ENCODE measurements around the gene CYB5D1. TPM values are rescaled to one million over a fixed set of nuclear protein-coding genes. Genes with fewer than 3 reads are reported as not detected.
A peak's percentile ranks its signal among the peaks of the same experiment; 100 is the strongest.

Gene CYB5D1
- total RNA-seq, 1 donor from 2014 or later, result 9.2 TPM

DNA sequence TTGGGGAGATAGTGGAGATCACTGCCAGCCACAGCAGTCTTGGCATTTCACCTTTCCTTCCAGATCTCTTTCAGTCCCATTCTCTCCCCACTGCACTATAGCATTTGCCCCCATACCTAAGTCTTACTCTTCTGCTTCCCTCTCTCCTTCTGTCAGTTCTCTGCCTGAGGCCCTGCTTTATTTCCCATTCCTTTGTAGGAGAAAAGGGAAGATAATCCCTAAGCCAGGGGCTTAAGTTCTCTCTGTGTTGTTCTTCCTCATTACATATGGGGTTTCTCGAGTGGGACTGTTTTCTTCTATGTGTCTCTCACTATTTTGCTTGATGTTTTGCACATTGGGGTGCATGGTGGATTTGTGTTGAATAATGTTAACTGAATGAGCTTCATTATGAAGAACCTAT is 17.4 kb upstream of the CYB5D1 start:
- DNase-seq, result no peak
- H3K36me3 Mint-ChIP-seq (ENCODE audit: unreplicated experiment), result peaks cover 5% of the 10 kb centered on the region
- H3K27me3 Mint-ChIP-seq (ENCODE audit: unreplicated experiment), result peaks cover 51% of the 10 kb centered on the region
- peak overlapping the region; percentile 97 for H3K4me3 Mint-ChIP-seq (ENCODE audit: unreplicated experiment)
- H3K27ac Mint-ChIP-seq (ENCODE audit: unreplicated experiment), result peak overlapping the region; percentile 98
- peaks cover 46% of the 10 kb centered on the region for H3K9me3 Mint-ChIP-seq (ENCODE audit: unreplicated experiment)
- H3K4me1 Mint-ChIP-seq (ENCODE audit: low read depth, unreplicated experiment), result peaks cover 33% of the 10 kb centered on the region
- TF ChIP-seq CTCF (IDR thresholded peaks at IDR 0.05; ENCODE audit: partially characterized antibody, unreplicated experiment), result no peak

DNA sequence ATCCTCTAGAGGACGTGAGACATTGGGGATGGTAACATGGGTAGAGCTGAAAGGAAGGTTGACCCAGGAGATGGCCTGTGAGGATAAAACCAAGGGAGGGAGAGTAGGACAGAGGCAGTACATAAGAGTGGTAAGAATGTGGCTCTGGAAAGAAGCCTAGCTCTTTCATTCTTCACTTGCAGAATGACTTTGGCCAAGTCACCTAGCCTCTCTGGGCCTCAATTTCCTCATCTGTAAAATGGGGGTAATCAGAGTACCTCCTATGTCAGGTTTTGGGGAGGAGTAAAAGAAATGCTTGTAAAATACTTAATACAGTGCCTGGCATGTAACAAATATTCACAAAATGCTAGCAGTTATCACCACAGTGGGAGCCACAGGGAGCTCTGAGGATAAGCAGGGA is 16.9 kb upstream of the CYB5D1 start:
- no peak for TF ChIP-seq CTCF (IDR thresholded peaks at IDR 0.05; ENCODE audit: partially characterized antibody, unreplicated experiment)
- Mint-ChIP-seq H3K4me3 (ENCODE audit: unreplicated experiment) (peak overlapping the region; percentile 97), H3K27me3 (ENCODE audit: unreplicated experiment) (peaks cover 53% of the 10 kb centered on the region), H3K9me3 (ENCODE audit: unreplicated experiment) (peaks cover 49% of the 10 kb centered on the region), H3K27ac (ENCODE audit: unreplicated experiment) (peak overlapping the region; percentile 98), H3K36me3 (ENCODE audit: unreplicated experiment) (peaks cover 5% of the 10 kb centered on the region), H3K4me1 (ENCODE audit: low read depth, unreplicated experiment) (peaks cover 35% of the 10 kb centered on the region)
- no peak for DNase-seq

DNA sequence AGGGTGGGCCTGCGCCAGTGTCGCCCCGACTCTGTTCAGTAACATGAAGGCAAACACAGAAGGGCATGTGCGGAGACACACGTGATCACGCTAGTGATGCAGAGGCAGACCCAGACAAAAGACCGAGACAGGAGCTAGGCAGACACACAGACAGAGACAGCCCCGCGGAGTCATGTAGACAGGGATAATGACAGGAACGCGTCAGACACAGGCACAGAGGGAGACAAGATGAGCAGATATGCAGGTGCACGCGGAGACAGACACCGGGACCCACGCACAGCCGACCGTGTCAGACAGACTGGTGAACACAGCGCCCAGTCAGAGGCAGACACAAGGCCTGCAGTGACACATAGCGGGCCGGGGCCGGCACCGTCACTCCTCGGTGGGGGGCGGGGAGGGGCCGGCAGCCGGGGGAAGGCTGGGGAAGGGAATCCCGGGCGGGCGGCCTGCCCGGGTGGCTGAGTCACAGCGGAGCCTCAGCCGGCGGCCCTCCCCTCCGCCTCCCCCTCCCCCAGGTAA is 16.3 kb upstream of the CYB5D1 start:
- Mint-ChIP-seq H3K27ac (ENCODE audit: unreplicated experiment) (peak overlapping the region; percentile 98), H3K4me1 (ENCODE audit: low read depth, unreplicated experiment) (peaks cover 35% of the 10 kb centered on the region), H3K4me3 (ENCODE audit: unreplicated experiment) (peak overlapping the region; percentile 97), H3K27me3 (ENCODE audit: unreplicated experiment) (peaks cover 50% of the 10 kb centered on the region), H3K9me3 (ENCODE audit: unreplicated experiment) (peaks cover 47% of the 10 kb centered on the region), H3K36me3 (ENCODE audit: unreplicated experiment) (peaks cover 5% of the 10 kb centered on the region)
- TF ChIP-seq CTCF (IDR thresholded peaks at IDR 0.05; ENCODE audit: partially characterized antibody, unreplicated experiment), result no peak
- DNase-seq, result peak; percentile 58

DNA sequence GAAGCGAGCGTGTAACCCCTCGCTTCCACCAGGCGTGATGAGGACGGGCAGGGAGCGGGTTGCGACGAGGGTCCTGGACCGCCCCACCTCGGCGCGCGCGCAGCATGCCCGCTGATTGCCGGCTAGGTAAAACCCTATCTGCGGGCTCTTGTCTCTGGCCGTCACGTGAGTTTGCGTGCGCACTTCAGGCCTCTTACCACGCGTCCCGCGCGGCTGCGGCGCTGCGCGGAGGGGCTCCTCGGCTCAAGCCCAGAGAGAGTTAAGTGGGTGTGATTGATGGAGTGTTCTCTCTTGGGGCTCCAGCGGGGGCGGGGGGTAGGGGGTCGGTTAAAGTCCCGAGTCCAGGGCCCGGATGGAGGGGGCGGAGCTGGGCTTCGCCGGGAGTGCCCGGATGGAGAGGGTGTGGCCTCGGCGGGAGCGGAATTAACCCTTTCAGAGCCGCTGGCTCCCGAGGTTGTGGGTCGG is 15.9 kb upstream of the CYB5D1 start:
- peak overlapping the region; percentile 99 for H3K4me3 Mint-ChIP-seq (ENCODE audit: unreplicated experiment)
- no peak for TF ChIP-seq CTCF (IDR thresholded peaks at IDR 0.05; ENCODE audit: partially characterized antibody, unreplicated experiment)
- peaks cover 5% of the 10 kb centered on the region for H3K36me3 Mint-ChIP-seq (ENCODE audit: unreplicated experiment)
- DNase-seq, result peak; percentile 99
- peak overlapping the region; percentile 98 for H3K27ac Mint-ChIP-seq (ENCODE audit: unreplicated experiment)
- peaks cover 34% of the 10 kb centered on the region for H3K4me1 Mint-ChIP-seq (ENCODE audit: low read depth, unreplicated experiment)
- peaks cover 45% of the 10 kb centered on the region for H3K27me3 Mint-ChIP-seq (ENCODE audit: unreplicated experiment)
- peaks cover 43% of the 10 kb centered on the region for H3K9me3 Mint-ChIP-seq (ENCODE audit: unreplicated experiment)

DNA sequence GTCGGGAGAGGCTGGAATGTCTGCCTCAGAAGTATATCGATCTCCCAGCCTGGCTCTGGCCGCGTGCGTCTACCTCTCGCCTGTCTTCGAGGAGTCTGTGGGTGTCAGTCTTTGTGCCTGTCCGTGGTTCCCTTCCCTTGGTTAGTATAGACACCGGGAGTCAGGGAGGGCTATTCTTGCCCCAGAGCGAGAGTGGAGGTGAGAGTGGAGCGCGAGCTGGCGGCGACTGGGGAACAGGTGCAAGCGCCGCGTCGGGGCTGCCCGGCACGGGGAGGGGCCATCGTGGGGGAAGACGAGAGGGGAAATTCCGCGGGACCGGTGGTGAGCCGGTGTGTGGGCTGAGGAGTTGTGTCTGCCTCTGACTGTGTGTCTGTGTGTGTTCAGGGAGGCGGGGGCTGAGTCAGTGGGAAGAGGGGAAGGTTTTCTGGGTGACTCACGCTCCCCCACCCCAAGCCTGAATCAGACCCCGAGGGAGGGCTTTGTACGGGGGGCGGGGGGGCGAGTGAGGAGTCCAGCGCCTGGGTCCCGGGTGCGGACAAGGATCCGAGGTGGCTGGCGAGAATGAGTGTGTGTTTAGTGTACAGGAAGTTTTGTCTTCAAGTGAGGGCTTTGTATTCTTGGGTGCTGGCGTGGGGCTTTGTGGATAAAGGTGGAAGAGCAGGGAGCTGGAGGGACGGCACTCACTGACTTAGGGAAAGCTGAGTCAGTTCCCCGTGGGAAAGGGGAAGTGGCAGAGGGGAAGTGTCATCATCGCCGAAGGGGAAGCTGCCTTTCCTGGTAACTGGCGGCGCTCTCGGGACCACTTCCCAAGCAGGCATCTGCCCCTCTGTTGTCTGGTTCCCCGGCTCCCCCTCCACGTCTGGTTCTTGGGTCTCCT is 15.2 kb upstream of the CYB5D1 start:
- Mint-ChIP-seq H3K4me1 (ENCODE audit: low read depth, unreplicated experiment) (peaks cover 32% of the 10 kb centered on the region), H3K36me3 (ENCODE audit: unreplicated experiment) (peaks cover 5% of the 10 kb centered on the region), H3K27ac (ENCODE audit: unreplicated experiment) (peak overlapping the region; percentile 98), H3K4me3 (ENCODE audit: unreplicated experiment) (peak overlapping the region; percentile 99), H3K27me3 (ENCODE audit: unreplicated experiment) (peaks cover 42% of the 10 kb centered on the region), H3K9me3 (ENCODE audit: unreplicated experiment) (peaks cover 41% of the 10 kb centered on the region)
- TF ChIP-seq CTCF (IDR thresholded peaks at IDR 0.05; ENCODE audit: partially characterized antibody, unreplicated experiment), result no peak
- peak; percentile 46 for DNase-seq

Measured in glutamatergic neuron (in vitro differentiated cells).